HepG2 (cell line): ENCODE measurements around the gene PTCD3. TPM values are rescaled to one million over a fixed set of nuclear protein-coding genes. Genes with fewer than 3 reads are reported as not detected.

Source experiments
- FOXK1 ChIP-seq: sonication (generic); formaldehyde crosslinking; IDR thresholded peaks from 2 replicates; pipeline ENCODE4 v1.4.0; 2020; ENCODE audit warnings: low read depth, missing genetic modification reagents, borderline replicate concordance
- FOXM1 ChIP-seq: sonication (generic); formaldehyde crosslinking; IDR thresholded peaks from 2 replicates; pipeline ENCODE4 v1.5.0; 2020; ENCODE audit warnings: missing genetic modification reagents
- KLF11 ChIP-seq: IDR thresholded peaks from 2 replicates; pipeline ENCODE4 v1.6.1; 2016; ENCODE audit warnings: missing compliant biosample characterization
- KLF6 ChIP-seq: IDR thresholded peaks from 2 replicates; pipeline ENCODE4 v1.8.0; 2016; ENCODE audit warnings: missing biosample characterization, missing genetic modification reagents
- KMT2B ChIP-seq: IDR thresholded peaks from 2 replicates; pipeline ENCODE4 v1.6.1; 2016; ENCODE audit warnings: missing genetic modification reagents, missing compliant biosample characterization
- MAFK ChIP-seq, 2 experiments: IDR thresholded peaks in 1 of 2; conservative IDR thresholded peaks in 1 of 2; 2 replicates each; pipeline ENCODE4 v1.6.1; 2011; ENCODE audit warnings: improper control_type of control experiment in 2 of 2, low read length in 2 of 2
- MTA1 ChIP-seq: sonication (generic); formaldehyde crosslinking; IDR thresholded peaks from 2 replicates; pipeline ENCODE4 v1.4.0; 2020; ENCODE audit warnings: missing genetic modification reagents, mild to moderate bottlenecking, borderline replicate concordance
- RBFOX2 ChIP-seq: fragments of 200-400 bp; formaldehyde crosslinking; IDR thresholded peaks from 2 replicates; pipeline ENCODE4 v1.6.1; 2017; ENCODE audit warnings: low read depth, mild to moderate bottlenecking, low read length
- REPIN1 ChIP-seq: sonication (generic); formaldehyde crosslinking; IDR thresholded peaks from 2 replicates; pipeline ENCODE4 v1.8.0; 2022; ENCODE audit warnings: missing genetic modification reagents, low read depth, mild to moderate bottlenecking, borderline replicate concordance
- THAP11 ChIP-seq: IDR thresholded peaks from 2 replicates; pipeline ENCODE4 v1.6.1; 2016; ENCODE audit warnings: missing biosample characterization, missing genetic modification reagents
- ZBTB2 ChIP-seq: sonication (generic); formaldehyde crosslinking; IDR thresholded peaks from 2 replicates; pipeline ENCODE4 v1.8.0; 2022; ENCODE audit warnings: low read depth, missing genetic modification reagents
- ZBTB25 ChIP-seq: IDR thresholded peaks from 2 replicates; pipeline ENCODE4 v1.6.1; 2018; ENCODE audit warnings: missing genetic modification reagents
- ZGPAT ChIP-seq: IDR thresholded peaks from 2 replicates; pipeline ENCODE4 v1.6.1; 2016; ENCODE audit warnings: mild to moderate bottlenecking
- ZKSCAN5 ChIP-seq: sonication (generic); formaldehyde crosslinking; IDR thresholded peaks from 2 replicates; pipeline ENCODE4 v1.5.1; 2020; ENCODE audit warnings: mild to moderate bottlenecking, missing genetic modification reagents
- ZMYM2 ChIP-seq: sonication (generic); formaldehyde crosslinking; IDR thresholded peaks from 2 replicates; pipeline ENCODE4 v1.8.0; 2022; ENCODE audit warnings: mild to moderate bottlenecking, missing genetic modification reagents
- ZNF10 ChIP-seq: sonication (generic); formaldehyde crosslinking; IDR thresholded peaks from 2 replicates; pipeline ENCODE4 v1.4.0; 2020; ENCODE audit warnings: mild to moderate bottlenecking, low read depth, missing genetic modification reagents, borderline replicate concordance
- ZNF326 ChIP-seq: sonication (generic); formaldehyde crosslinking; IDR thresholded peaks from 2 replicates; pipeline ENCODE4 v1.4.0; 2020; ENCODE audit warnings: missing genetic modification reagents, borderline replicate concordance
- ZNF382 ChIP-seq: sonication (generic); formaldehyde crosslinking; IDR thresholded peaks from 2 replicates; pipeline ENCODE4 v1.5.0; 2020; ENCODE audit warnings: missing genetic modification reagents, mild to moderate bottlenecking, borderline replicate concordance
- ZNF431 ChIP-seq: sonication (generic); formaldehyde crosslinking; IDR thresholded peaks from 2 replicates; pipeline ENCODE4 v1.9.0; 2022; ENCODE audit warnings: missing genetic modification reagents, low read depth, mild to moderate bottlenecking, borderline replicate concordance
- ZNF572 ChIP-seq: sonication (generic); formaldehyde crosslinking; IDR thresholded peaks from 2 replicates; pipeline ENCODE4 v1.5.1; 2020; ENCODE audit warnings: mild to moderate bottlenecking, missing genetic modification reagents
- ZNF598 ChIP-seq: sonication (generic); formaldehyde crosslinking; IDR thresholded peaks from 2 replicates; pipeline ENCODE4 v1.5.1; 2020; ENCODE audit warnings: mild to moderate bottlenecking, missing genetic modification reagents, borderline replicate concordance
- ZNF737 ChIP-seq: sonication (generic); formaldehyde crosslinking; IDR thresholded peaks from 2 replicates; pipeline ENCODE4 v1.5.0; 2020; ENCODE audit warnings: missing genetic modification reagents, mild to moderate bottlenecking, borderline replicate concordance
- ZNF883 ChIP-seq: sonication (generic); formaldehyde crosslinking; IDR thresholded peaks from 2 replicates; pipeline ENCODE4 v1.5.1; 2020; ENCODE audit warnings: mild to moderate bottlenecking, missing genetic modification reagents; ENCODE audit errors: not compliant biosample characterization
- ZZZ3 ChIP-seq: sonication (generic); formaldehyde crosslinking; IDR thresholded peaks from 2 replicates; pipeline ENCODE4 v1.4.0; 2020; ENCODE audit warnings: missing genetic modification reagents, mild to moderate bottlenecking, borderline replicate concordance
- polyA plus RNA-seq, 8 experiments: library from polyadenylated mRNA; depleted of rRNA in 3 of 8; stranded (reverse) in 7 of 8; unstranded in 1 of 8; fragments of >200 nt; fragmentation: Illumina TruSeq in 4 of 8; extraction: Trizol in 4 of 8; gene quantifications; 2 replicates each; pipeline versions ENCODE4 v1.2.1 to v1.2.3, GENCODE V29; 2011 to 2016; ENCODE audit warnings: low read depth in 4 of 8, missing spikeins in 1 of 8, mixed read lengths in 1 of 8; ENCODE audit not compliant: insufficient read depth in 1 of 8
- total RNA-seq, 5 experiments: library from RNA; depleted of rRNA; stranded (reverse); fragments of >200 nt; fragmentation: Illumina TruSeq; extraction: Trizol; gene quantifications; 2 replicates each; pipeline ENCODE4 v1.2.3, GENCODE V29; 2016; ENCODE audit warnings: low read depth in 1 of 5
- TF ChIP-seq, protein P1 (sequence below): fragments of 450-650 bp; IDR thresholded peaks from 2 replicates; pipeline ENCODE4 v1.6.1; 2017

The PTCD3 gene
- total and polyA plus RNA-seq, 2 of the 13 experiments (the other 11 are each of a cell fraction or from before 2014, with no cell fraction given), result 124 to 309 TPM

DNA sequence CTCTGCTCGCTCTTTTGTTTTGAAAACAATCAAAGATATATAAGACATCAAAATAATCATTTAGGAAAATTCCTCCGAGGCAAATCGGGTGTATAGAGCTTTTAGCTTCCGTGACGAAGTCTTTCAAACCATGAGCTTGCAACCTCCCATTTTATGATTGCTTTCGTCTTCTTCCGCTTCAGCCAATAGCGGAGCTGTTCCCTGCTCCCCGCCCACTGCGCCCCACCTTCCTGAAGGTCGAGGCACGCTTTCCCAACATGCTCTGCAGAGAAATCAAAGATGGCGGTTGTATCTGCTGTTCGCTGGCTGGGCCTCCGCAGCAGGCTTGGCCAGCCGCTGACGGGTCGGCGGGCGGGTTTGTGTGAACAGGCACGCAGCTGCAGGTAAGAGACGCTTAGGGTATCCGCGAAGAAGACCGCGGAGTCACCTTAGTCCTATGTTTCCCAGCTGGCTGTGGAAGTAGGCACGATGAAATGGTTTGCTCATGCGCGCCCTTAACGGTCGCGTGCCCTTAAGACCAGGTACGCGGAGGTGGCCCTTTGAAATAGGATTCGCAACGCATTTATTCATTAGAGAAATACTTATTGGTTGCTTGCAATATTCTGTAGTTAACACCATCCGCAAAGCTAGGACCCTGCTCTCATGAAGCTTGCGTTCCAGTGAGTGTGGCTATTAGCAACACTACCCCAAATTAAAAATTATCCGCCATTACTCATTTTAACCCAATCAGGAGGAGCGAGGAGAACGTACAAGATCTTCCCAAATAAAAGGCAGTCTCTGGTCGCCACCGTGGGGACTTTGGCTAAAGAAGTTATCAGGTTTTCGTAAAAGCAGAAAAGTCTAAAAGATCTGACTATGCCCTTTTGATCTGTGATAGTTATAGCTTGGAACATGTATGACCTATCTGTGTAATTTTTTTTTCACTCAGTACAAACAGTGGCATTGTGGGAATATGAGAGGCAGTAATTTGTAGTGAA is at the start of gene PTCD3 (continued):
- TF ChIP-seq REPIN1 (CRISPR knock-in tag) (peak; percentile 76), ZZZ3 (CRISPR knock-in tag) (peak; percentile 24; the same call in 1 of the 2 replicates), FOXK1 (CRISPR knock-in tag) (peak; percentile 56; the same call in 1 of the 2 replicates), ZBTB2 (CRISPR knock-in tag) (no peak), ZGPAT (CRISPR knock-in tag) (peak; percentile 76), THAP11 (CRISPR knock-in tag) (peak; percentile 88), KMT2B (CRISPR knock-in tag) (peak; percentile 93), ZMYM2 (CRISPR knock-in tag) (no peak), KLF6 (peak; percentile 93), FOXM1 (CRISPR knock-in tag) (no peak), ZNF382 (CRISPR knock-in tag) (no peak), ZBTB25 (CRISPR knock-in tag) (no peak), ZNF883 (peak; percentile 91), MTA1 (peak; percentile 60; the same call in 1 of the 2 replicates), ZNF10 (CRISPR knock-in tag) (no peak), KLF11 (CRISPR knock-in tag) (no peak), ZNF737 (CRISPR knock-in tag) (peak; percentile 13; the same call in 1 of the 2 replicates), ZNF598 (CRISPR knock-in tag) (peak; percentile 86), ZNF326 (CRISPR knock-in tag) (no peak), ZNF431 (CRISPR knock-in tag) (no peak), MAFK (conservative IDR thresholded peaks at IDR 0.05 in 1 of 2, IDR thresholded peaks at IDR 0.05 in 1 of 2; ENCODE audit: low read length in 2 of 2) (no peak), ZKSCAN5 (no peak), RBFOX2 (peak; percentile 92), ZNF572 (0 out of 2 replicates have a peak, but pooled peaks have one; percentile 58)
- TF ChIP-seq, protein P1, sequence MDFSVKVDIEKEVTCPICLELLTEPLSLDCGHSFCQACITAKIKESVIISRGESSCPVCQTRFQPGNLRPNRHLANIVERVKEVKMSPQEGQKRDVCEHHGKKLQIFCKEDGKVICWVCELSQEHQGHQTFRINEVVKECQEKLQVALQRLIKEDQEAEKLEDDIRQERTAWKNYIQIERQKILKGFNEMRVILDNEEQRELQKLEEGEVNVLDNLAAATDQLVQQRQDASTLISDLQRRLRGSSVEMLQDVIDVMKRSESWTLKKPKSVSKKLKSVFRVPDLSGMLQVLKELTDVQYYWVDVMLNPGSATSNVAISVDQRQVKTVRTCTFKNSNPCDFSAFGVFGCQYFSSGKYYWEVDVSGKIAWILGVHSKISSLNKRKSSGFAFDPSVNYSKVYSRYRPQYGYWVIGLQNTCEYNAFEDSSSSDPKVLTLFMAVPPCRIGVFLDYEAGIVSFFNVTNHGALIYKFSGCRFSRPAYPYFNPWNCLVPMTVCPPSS, result no peak
